Rectal smooth muscle tissue (tissue), 1 donor: ENCODE data around the gene EGFLAM.

ENCODE experiments used
- H3K27ac ChIP-seq: one replicate; pipeline ENCODE4 v1.7.0; 2013; ENCODE audit warnings: low read depth, low read length, inconsistent platforms
- H3K27me3 ChIP-seq: one replicate; pipeline ENCODE4 v1.7.0; 2013; ENCODE audit warnings: low read length; ENCODE audit not compliant: control insufficient read depth, insufficient read depth
- H3K36me3 ChIP-seq: one replicate; pipeline ENCODE4 v1.7.0; 2013; ENCODE audit warnings: low read length; ENCODE audit not compliant: control insufficient read depth, insufficient read depth
- H3K4me1 ChIP-seq: one replicate; pipeline ENCODE4 v1.7.0; 2013; ENCODE audit warnings: low read length; ENCODE audit not compliant: control insufficient read depth, insufficient read depth
- H3K4me3 ChIP-seq: one replicate; pipeline ENCODE4 v1.7.0; 2013; ENCODE audit warnings: low read length
- H3K9ac ChIP-seq: one replicate; pipeline ENCODE4 v1.7.0; 2013; ENCODE audit warnings: low read length

Gene EGFLAM

GRCh38 chr5:38434966-38435705 is 176.8 kb downstream of the EGFLAM start:
- H3K4me1 ChIP-seq, result peaks cover 14% of the 10 kb centered on the region
- no peak overlapping the region for H3K4me3 ChIP-seq
- no peak overlapping the region for H3K27ac ChIP-seq
- H3K9ac ChIP-seq, result no peak overlapping the region
- H3K27me3 ChIP-seq, result no peaks in the 10 kb centered on the region
- no peaks in the 10 kb centered on the region for H3K36me3 ChIP-seq

- Histone ChIP-seq H3K36me3 (no peaks in the 10 kb centered on the region), H3K4me1 (peaks cover 3% of the 10 kb centered on the region)
Measured at GRCh38 chr5:38438757-38439156, 180.4 kb downstream of the EGFLAM start.

GRCh38 chr5:38441453-38442246 is 183.3 kb downstream of the EGFLAM start:
- H3K27me3 ChIP-seq, result no peaks in the 10 kb centered on the region
- H3K4me3 ChIP-seq, result no peak overlapping the region
- H3K36me3 ChIP-seq, result no peaks in the 10 kb centered on the region

More at GRCh38 chr5:38438757-38439156, 180.4 kb downstream of the EGFLAM start:
- no peak overlapping the region for H3K9ac ChIP-seq
- no peak overlapping the region for H3K27ac ChIP-seq
- H3K27me3 ChIP-seq, result no peaks in the 10 kb centered on the region
- no peak overlapping the region for H3K4me3 ChIP-seq

GRCh38 chr5:38442247-38442573 is 183.9 kb downstream of the EGFLAM start:
- H3K36me3 ChIP-seq, result no peaks in the 10 kb centered on the region
- no peak overlapping the region for H3K9ac ChIP-seq
- H3K27ac ChIP-seq, result no peak overlapping the region
- H3K4me1 ChIP-seq, result no peaks in the 10 kb centered on the region
- no peak overlapping the region for H3K4me3 ChIP-seq
- no peaks in the 10 kb centered on the region for H3K27me3 ChIP-seq

More at GRCh38 chr5:38441453-38442246, 183.3 kb downstream of the EGFLAM start:
- H3K9ac ChIP-seq, result no peak overlapping the region
- no peaks in the 10 kb centered on the region for H3K4me1 ChIP-seq
- no peak overlapping the region for H3K27ac ChIP-seq

- H3K9ac ChIP-seq, result no peak overlapping the region
- no peaks in the 10 kb centered on the region for H3K4me1 ChIP-seq
- no peak overlapping the region for H3K4me3 ChIP-seq
- no peak overlapping the region for H3K27ac ChIP-seq
- H3K36me3 ChIP-seq, result no peaks in the 10 kb centered on the region
- H3K27me3 ChIP-seq, result no peaks in the 10 kb centered on the region
Measured at GRCh38 chr5:38443390-38443789, 185.0 kb downstream of the EGFLAM start.

- peaks cover 3% of the 10 kb centered on the region for H3K27me3 ChIP-seq
- H3K9ac ChIP-seq, result no peak overlapping the region
- no peak overlapping the region for H3K27ac ChIP-seq
- H3K4me1 ChIP-seq, result no peaks in the 10 kb centered on the region
- H3K4me3 ChIP-seq, result no peak overlapping the region
- no peaks in the 10 kb centered on the region for H3K36me3 ChIP-seq
Measured at GRCh38 chr5:38445374-38446028, 187.1 kb downstream of the EGFLAM start.

- Histone ChIP-seq H3K4me1 (no peaks in the 10 kb centered on the region), H3K4me3 (no peak overlapping the region), H3K36me3 (no peaks in the 10 kb centered on the region), H3K9ac (no peak overlapping the region), H3K27ac (no peak overlapping the region), H3K27me3 (peaks cover 3% of the 10 kb centered on the region)
Measured at GRCh38 chr5:38446029-38446522, 187.7 kb downstream of the EGFLAM start.

GRCh38 chr5:38447056-38447455 is 188.7 kb downstream of the EGFLAM start:
- H3K9ac ChIP-seq, result no peak overlapping the region
- H3K27ac ChIP-seq, result no peak overlapping the region
- no peaks in the 10 kb centered on the region for H3K4me1 ChIP-seq
- no peaks in the 10 kb centered on the region for H3K36me3 ChIP-seq
- no peak overlapping the region for H3K4me3 ChIP-seq
- H3K27me3 ChIP-seq, result peaks cover 3% of the 10 kb centered on the region

- Histone ChIP-seq H3K9ac (no peak overlapping the region), H3K4me1 (no peaks in the 10 kb centered on the region), H3K27me3 (peaks cover 3% of the 10 kb centered on the region), H3K36me3 (no peaks in the 10 kb centered on the region), H3K27ac (no peak overlapping the region), H3K4me3 (no peak overlapping the region)
Measured at GRCh38 chr5:38447786-38448185, 189.4 kb downstream of the EGFLAM start.

- no peak overlapping the region for H3K27ac ChIP-seq
- H3K4me3 ChIP-seq, result no peak overlapping the region
- H3K9ac ChIP-seq, result no peak overlapping the region
- H3K36me3 ChIP-seq, result no peaks in the 10 kb centered on the region
- peaks cover 3% of the 10 kb centered on the region for H3K27me3 ChIP-seq
- no peaks in the 10 kb centered on the region for H3K4me1 ChIP-seq
Measured at GRCh38 chr5:38448568-38449350, 190.4 kb downstream of the EGFLAM start.

- Histone ChIP-seq H3K27me3 (peaks cover 3% of the 10 kb centered on the region), H3K4me3 (no peak overlapping the region), H3K36me3 (no peaks in the 10 kb centered on the region), H3K27ac (no peak overlapping the region), H3K4me1 (no peaks in the 10 kb centered on the region), H3K9ac (no peak overlapping the region)
Measured at GRCh38 chr5:38450627-38451026, 192.3 kb downstream of the EGFLAM start.
